Activated CD8-positive, alpha-beta T cell treated with anti-CD3 and anti-CD28 coated beads, Interleukin-2, amount 10 ng/mL, durations not matched to agents 7 days and 5 days (primary cell): ENCODE results near the gene SLC5A3. TPM values are rescaled to one million over a fixed set of nuclear protein-coding genes. Genes with fewer than 3 reads are reported as not detected.

Experiments
- ATAC-seq: fragments of 150-1000 bp; cut with Tn5 transposase; one replicate; pipeline ENCODE4 v1.10.0; 2021; ENCODE audit warnings: moderate library complexity
- CTCF ChIA-PET: fragments of 350-600 bp; sonication (Branson Sonifier 250); formaldehyde crosslinking; loops from one replicate; lab custom pipeline; 2021; ENCODE audit warnings: antibody characterized with exemption; lab: Charles Lee
- POLR2A ChIA-PET: fragments of 350-600 bp; sonication (Branson Sonifier 250); formaldehyde crosslinking; loops from one replicate; lab custom pipeline; 2021; ENCODE audit warnings: antibody characterized with exemption; lab: Charles Lee
- DNase-seq: peaks from one replicate; pipeline ENCODE4 v3.0.0-alpha.2; 2020
- H3K27ac Mint-ChIP-seq: one replicate; pipeline ENCODE4 v1.8.0; 2021; ENCODE audit warnings: mild to moderate bottlenecking, mixed read lengths
- H3K27me3 Mint-ChIP-seq: one replicate; pipeline ENCODE4 v1.8.0; 2021; ENCODE audit warnings: low read depth, mixed read lengths
- H3K36me3 Mint-ChIP-seq: one replicate; pipeline ENCODE4 v1.8.0; 2021; ENCODE audit warnings: low read depth, mixed read lengths
- H3K4me1 Mint-ChIP-seq: one replicate; pipeline ENCODE4 v1.8.0; 2021; ENCODE audit warnings: low read depth, mixed read lengths
- H3K4me3 Mint-ChIP-seq: one replicate; pipeline ENCODE4 v1.8.0; 2021; ENCODE audit warnings: mild to moderate bottlenecking, mixed read lengths
- H3K9me3 Mint-ChIP-seq: one replicate; pipeline ENCODE4 v1.8.0; 2022; ENCODE audit warnings: mixed read lengths; ENCODE audit not compliant: insufficient read depth
- total RNA-seq, 2 experiments: library from RNA; stranded (reverse); gene quantifications; one replicate each; pipeline ENCODE4 v1.2.3, GENCODE V29; 2021

Gene SLC5A3
- total RNA-seq, 2 experiments from 2014 or later, result 22.4 to 24.2 TPM

GRCh38 chr21:34039678-34040382, 33.5 kb upstream of the SLC5A3 start:
- H3K27ac Mint-ChIP-seq, result no peak overlapping the region
- no peak overlapping the region for H3K4me3 Mint-ChIP-seq
- peaks cover 4% of the 10 kb centered on the region for H3K9me3 Mint-ChIP-seq
- CTCF ChIA-PET, result interaction anchor here (1.1 kb wide), 1 partner anchor 115 kb away, joined by 3 read pairs; no protein-coding TSS in a partner anchor
- POLR2A ChIA-PET, result no interaction called here
- no peak for DNase-seq
- H3K27me3 Mint-ChIP-seq, result peaks cover 11% of the 10 kb centered on the region
- no peaks in the 10 kb centered on the region for H3K4me1 Mint-ChIP-seq
- no peak for ATAC-seq
- peaks cover 7% of the 10 kb centered on the region for H3K36me3 Mint-ChIP-seq

- POLR2A ChIA-PET, result no interaction called here
- H3K9me3 Mint-ChIP-seq, result no peaks in the 10 kb centered on the region
- H3K4me3 Mint-ChIP-seq, result no peak overlapping the region
- no peak overlapping the region for H3K27ac Mint-ChIP-seq
- H3K27me3 Mint-ChIP-seq, result peaks cover 7% of the 10 kb centered on the region
- DNase-seq (no peak), ATAC-seq (no peak)
- no peaks in the 10 kb centered on the region for H3K36me3 Mint-ChIP-seq
- H3K4me1 Mint-ChIP-seq, result peaks cover 3% of the 10 kb centered on the region
- CTCF ChIA-PET, result no interaction called here
Observed at GRCh38 chr21:34042735-34043134, 30.6 kb upstream of the SLC5A3 start.

- CTCF ChIA-PET, result no interaction called here
- H3K27me3 Mint-ChIP-seq, result peaks cover 7% of the 10 kb centered on the region
Observed at GRCh38 chr21:34043333-34043732, 30.0 kb upstream of the SLC5A3 start.

GRCh38 chr21:34046917-34047316, 26.5 kb upstream of the SLC5A3 start:
- peaks cover 7% of the 10 kb centered on the region for H3K27me3 Mint-ChIP-seq
- DNase-seq, result no peak
- H3K9me3 Mint-ChIP-seq, result peaks cover 6% of the 10 kb centered on the region
- H3K4me3 Mint-ChIP-seq, result no peak overlapping the region
- H3K4me1 Mint-ChIP-seq, result peaks cover 3% of the 10 kb centered on the region
- H3K36me3 Mint-ChIP-seq, result no peaks in the 10 kb centered on the region
- H3K27ac Mint-ChIP-seq, result no peak overlapping the region
- no peak for ATAC-seq
- POLR2A ChIA-PET, result no interaction called here
- CTCF ChIA-PET, result no interaction called here

More at GRCh38 chr21:34043333-34043732, 30.0 kb upstream of the SLC5A3 start:
- H3K4me1 Mint-ChIP-seq, result peaks cover 3% of the 10 kb centered on the region
- no peak for DNase-seq
- no peak overlapping the region for H3K4me3 Mint-ChIP-seq
- H3K36me3 Mint-ChIP-seq, result no peaks in the 10 kb centered on the region
- no peak overlapping the region for H3K27ac Mint-ChIP-seq
- POLR2A ChIA-PET, result no interaction called here
- no peaks in the 10 kb centered on the region for H3K9me3 Mint-ChIP-seq
- no peak for ATAC-seq

- CTCF ChIA-PET, result no interaction called here
- Mint-ChIP-seq H3K36me3 (no peaks in the 10 kb centered on the region), H3K9me3 (peaks cover 6% of the 10 kb centered on the region), H3K27me3 (peaks cover 3% of the 10 kb centered on the region), H3K27ac (no peak overlapping the region), H3K4me3 (no peak overlapping the region), H3K4me1 (peaks cover 3% of the 10 kb centered on the region)
- DNase-seq (no peak), ATAC-seq (no peak)
- POLR2A ChIA-PET, result no interaction called here
Observed at GRCh38 chr21:34047835-34048234, 25.5 kb upstream of the SLC5A3 start.

GRCh38 chr21:34052171-34052570, 21.2 kb upstream of the SLC5A3 start:
- DNase-seq, result no peak
- POLR2A ChIA-PET, result interaction anchor here (0.6 to 1.1 kb wide), 2 partner anchors 102 to 137 kb away, joined by 3 read pairs; no protein-coding TSS in a partner anchor
- H3K27me3 Mint-ChIP-seq, result no peaks in the 10 kb centered on the region
- CTCF ChIA-PET, result interaction anchor here (0.9 kb wide), 1 partner anchor 296 kb away, joined by 3 read pairs; no protein-coding TSS in a partner anchor
- no peak for ATAC-seq
- no peaks in the 10 kb centered on the region for H3K36me3 Mint-ChIP-seq
- H3K4me1 Mint-ChIP-seq, result no peaks in the 10 kb centered on the region
- H3K27ac Mint-ChIP-seq, result no peak overlapping the region
- H3K9me3 Mint-ChIP-seq, result peaks cover 6% of the 10 kb centered on the region
- no peak overlapping the region for H3K4me3 Mint-ChIP-seq

GRCh38 chr21:34054259-34054658, 19.1 kb upstream of the SLC5A3 start:
- no peaks in the 10 kb centered on the region for H3K4me1 Mint-ChIP-seq
- ChIA-PET POLR2A (no interaction called here), CTCF (no interaction called here)

GRCh38 chr21:34055615-34056014, 17.8 kb upstream of the SLC5A3 start:
- no peaks in the 10 kb centered on the region for H3K9me3 Mint-ChIP-seq
- H3K36me3 Mint-ChIP-seq, result no peaks in the 10 kb centered on the region
- no peak overlapping the region for H3K4me3 Mint-ChIP-seq
- no peaks in the 10 kb centered on the region for H3K4me1 Mint-ChIP-seq
- no peaks in the 10 kb centered on the region for H3K27me3 Mint-ChIP-seq
- no peak for ATAC-seq
- ChIA-PET CTCF (interaction anchor here (1.1 kb wide), 1 partner anchor 131 kb away, joined by 5 read pairs; no protein-coding TSS in a partner anchor), POLR2A (interaction anchor here (0.6 to 1.2 kb wide), 3 partner anchors 18 to 108 kb away, joined by 3 read pairs; partner anchors contain the start of genes MRPS6 and SLC5A3)
- no peak for DNase-seq
- H3K27ac Mint-ChIP-seq, result no peak overlapping the region

More at GRCh38 chr21:34054259-34054658, 19.1 kb upstream of the SLC5A3 start:
- no peak overlapping the region for H3K4me3 Mint-ChIP-seq
- no peaks in the 10 kb centered on the region for H3K9me3 Mint-ChIP-seq
- no peak for ATAC-seq
- no peaks in the 10 kb centered on the region for H3K36me3 Mint-ChIP-seq
- H3K27ac Mint-ChIP-seq, result no peak overlapping the region
- H3K27me3 Mint-ChIP-seq, result no peaks in the 10 kb centered on the region
- no peak for DNase-seq

- Mint-ChIP-seq H3K9me3 (no peaks in the 10 kb centered on the region), H3K27me3 (peaks cover 4% of the 10 kb centered on the region), H3K36me3 (peaks cover 2% of the 10 kb centered on the region), H3K27ac (no peak overlapping the region), H3K4me1 (peaks cover 4% of the 10 kb centered on the region), H3K4me3 (no peak overlapping the region)
- CTCF ChIA-PET, result interaction anchor here (2.1 kb wide), 1 partner anchor 138 kb away, joined by 6 read pairs; no protein-coding TSS in a partner anchor
- DNase-seq (no peak), ATAC-seq (no peak)
- POLR2A ChIA-PET, result no interaction called here
Observed at GRCh38 chr21:34061983-34062382, 11.4 kb upstream of the SLC5A3 start.

GRCh38 chr21:34065027-34065426, 8.4 kb upstream of the SLC5A3 start:
- Mint-ChIP-seq H3K4me3 (no peak overlapping the region), H3K4me1 (peaks cover 4% of the 10 kb centered on the region), H3K9me3 (no peaks in the 10 kb centered on the region), H3K36me3 (peaks cover 2% of the 10 kb centered on the region), H3K27ac (no peak overlapping the region), H3K27me3 (peaks cover 9% of the 10 kb centered on the region)
- ATAC-seq (no peak), DNase-seq (no peak)
- POLR2A ChIA-PET, result no interaction called here
- CTCF ChIA-PET, result no interaction called here

- ATAC-seq (no peak), DNase-seq (no peak)
- H3K27ac Mint-ChIP-seq, result no peak overlapping the region
- H3K4me1 Mint-ChIP-seq, result peaks cover 31% of the 10 kb centered on the region
- POLR2A ChIA-PET, result no interaction called here
- peaks cover 4% of the 10 kb centered on the region for H3K27me3 Mint-ChIP-seq
- CTCF ChIA-PET, result interaction anchor here (5.1 kb wide), 1 partner anchor 124 kb away, joined by 28 read pairs; no protein-coding TSS in a partner anchor
- peaks cover 23% of the 10 kb centered on the region for H3K36me3 Mint-ChIP-seq
- no peaks in the 10 kb centered on the region for H3K9me3 Mint-ChIP-seq
- peak overlapping the region; percentile 73 for H3K4me3 Mint-ChIP-seq
Observed at GRCh38 chr21:34071683-34072082, 1.7 kb upstream of the SLC5A3 start.
